HG03439 (cell line): ENCODE data around the gene IPP.
"Not testable (repeated sequence)": the region's sequence is repeated elsewhere in the genome, so short reads cannot be mapped to it uniquely, and the experiment has no call there.

Experiments
- ATAC-seq: cut with Tn5 transposase; IDR thresholded peaks from one replicate; pipeline ENCODE4 v1.9.1; 2021; ENCODE audit warnings: mild to moderate bottlenecking, moderate library complexity; ENCODE audit not compliant: unreplicated experiment

IPP gene

DNA sequence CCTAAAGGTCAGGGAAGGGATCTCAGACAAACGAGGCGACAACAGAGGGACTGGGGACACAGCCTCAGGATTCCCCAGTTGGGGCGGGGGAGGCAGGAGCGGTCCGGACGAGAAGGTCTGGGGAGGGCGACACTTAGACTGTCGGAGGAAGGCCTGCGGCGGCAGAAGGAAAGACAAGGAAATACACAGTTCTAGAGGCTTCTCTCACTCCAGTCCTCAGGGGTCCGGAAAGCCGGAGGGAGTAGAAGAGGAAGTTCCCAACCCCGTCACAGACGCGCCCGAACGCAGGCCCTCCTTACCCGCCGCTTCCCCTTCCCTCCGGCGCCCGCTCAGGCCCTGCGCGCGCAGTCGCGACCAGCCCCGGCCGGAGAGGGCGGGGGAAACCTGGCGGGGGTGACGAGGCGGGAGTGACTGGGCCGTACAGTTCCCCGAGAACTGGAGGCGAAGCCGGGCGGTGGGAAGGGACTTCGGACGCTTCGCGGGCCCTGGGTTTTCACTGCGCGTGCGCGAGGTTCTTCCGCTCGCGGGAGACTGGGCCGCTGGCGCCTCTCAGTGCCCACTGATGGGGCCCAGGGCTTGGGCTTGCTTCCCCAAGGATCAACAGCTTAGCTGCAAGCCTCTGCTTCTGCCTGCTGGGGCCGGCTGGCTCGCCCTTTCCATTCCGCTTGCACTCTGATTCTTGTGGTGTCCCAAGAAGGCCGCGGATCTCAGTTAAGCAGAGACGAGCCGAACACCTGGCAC lies at the start of gene IPP:
Gene IPP, minus strand, starts transcription at position 356 of the 741 bp plus-strand sequence. CDS start 4,242 bp downstream, outside the sequence.
- ATAC-seq, result peak; percentile 89

DNA sequence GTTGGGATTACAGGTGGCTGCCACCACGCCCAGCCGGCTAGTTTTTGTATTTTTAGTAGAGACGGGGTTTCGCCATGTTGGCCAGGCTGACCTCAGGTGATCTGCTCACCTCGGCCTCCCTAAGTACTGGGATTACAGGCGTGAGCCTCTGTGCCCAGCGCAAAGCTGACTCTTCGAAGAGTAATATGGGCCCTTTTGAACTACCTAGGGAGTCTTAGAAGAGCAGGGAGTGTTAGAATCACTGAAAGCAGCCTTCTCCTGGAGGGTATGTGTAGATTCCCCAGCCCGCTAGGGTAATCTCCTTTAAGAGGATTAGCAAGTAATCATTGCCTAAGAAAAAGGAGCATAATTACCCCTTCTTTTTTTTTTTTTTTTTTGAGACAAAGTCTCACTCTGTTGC lies 46.5 kb upstream of the IPP start:
- no peak for ATAC-seq

DNA sequence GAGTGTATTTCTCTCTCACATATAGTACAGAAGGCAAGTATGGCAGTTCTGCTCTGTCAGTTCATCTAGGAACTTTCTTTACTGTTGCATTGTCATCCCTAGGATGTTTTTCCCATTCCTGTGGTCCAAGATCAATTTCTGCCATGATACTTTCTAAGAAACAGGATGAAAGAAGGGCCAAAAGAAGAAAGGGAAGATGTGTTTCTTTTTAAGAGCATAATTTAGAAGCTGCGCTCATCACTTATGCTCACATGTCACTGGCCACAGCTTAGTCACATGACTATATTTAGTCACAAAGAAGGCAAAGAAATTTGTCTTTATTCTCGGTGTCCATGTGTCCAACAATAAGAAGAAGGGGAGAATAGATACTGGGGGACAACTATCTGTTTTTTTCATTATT lies 45.9 kb upstream of the IPP start:
- ATAC-seq, result no peak

DNA sequence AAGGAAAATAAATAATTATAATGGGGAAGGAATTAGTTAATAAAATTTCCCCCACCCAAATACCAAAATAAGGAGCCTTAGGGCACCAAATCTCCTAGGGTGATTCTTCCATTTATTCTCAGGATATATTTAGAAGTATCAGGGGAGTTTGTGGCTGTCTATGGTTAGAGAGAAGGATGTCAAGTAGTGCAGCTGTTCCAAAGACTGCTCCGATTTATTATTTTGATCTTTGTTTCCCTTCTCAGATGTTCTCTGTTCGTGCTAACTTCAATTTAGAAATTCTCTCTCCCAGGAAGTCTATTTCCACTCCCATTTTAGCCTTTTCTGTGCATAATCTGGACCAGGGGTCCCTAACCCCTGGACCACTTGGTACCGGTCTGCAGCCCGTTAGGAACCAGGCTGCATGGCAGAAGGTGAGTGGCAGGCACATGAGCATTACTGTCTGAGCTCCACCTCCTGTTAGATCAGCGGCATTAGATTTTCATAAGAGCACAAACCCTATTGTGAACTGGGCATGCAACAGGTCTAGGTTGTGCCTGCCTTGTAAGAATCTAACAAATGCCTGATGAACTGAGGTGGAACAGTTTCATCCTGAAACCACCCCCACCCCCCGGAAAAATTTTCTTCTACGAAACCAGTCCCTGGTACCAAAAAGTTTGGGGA lies 43.6 kb upstream of the IPP start:
- ATAC-seq, result no peak

DNA sequence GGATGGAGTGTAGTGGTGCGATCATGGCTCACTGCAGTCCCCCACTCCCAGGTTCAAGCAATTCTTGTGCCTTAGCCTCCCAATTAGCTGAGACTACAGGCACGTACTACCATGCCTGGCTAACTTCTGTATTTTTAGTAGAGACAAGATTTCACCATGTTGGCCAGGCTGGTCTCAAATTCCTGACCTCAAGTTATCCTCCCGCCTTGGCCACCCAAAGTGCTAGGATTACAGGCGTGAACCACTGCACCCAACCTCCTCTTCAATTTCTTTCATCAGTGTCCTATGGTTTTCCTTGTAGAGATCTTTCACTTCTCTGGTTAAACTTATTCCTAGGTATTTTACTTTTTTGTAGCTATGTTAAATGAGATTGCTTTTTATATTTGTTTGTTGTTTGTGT lies 42.3 kb upstream of the IPP start:
- ATAC-seq, result no peak

DNA sequence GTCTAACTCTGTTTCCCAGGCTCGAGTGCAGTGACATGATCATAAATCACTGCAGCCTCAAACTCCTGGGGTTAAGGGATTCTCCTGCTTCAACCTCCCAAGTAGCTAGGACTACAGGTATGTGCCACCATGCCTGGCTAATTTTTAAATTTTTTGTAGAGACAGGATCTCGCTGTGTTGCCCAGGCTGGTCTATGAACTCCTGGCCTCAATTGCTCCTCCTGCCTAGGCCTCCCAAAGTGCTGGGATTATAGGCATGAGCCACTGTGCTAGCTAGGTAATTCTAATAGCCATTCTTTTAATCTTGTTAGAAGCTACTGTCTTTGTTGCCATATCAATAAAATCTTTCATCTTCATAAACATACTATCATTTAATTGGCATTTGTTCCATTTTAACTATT lies 39.1 kb upstream of the IPP start:
- ATAC-seq, result no peak

DNA sequence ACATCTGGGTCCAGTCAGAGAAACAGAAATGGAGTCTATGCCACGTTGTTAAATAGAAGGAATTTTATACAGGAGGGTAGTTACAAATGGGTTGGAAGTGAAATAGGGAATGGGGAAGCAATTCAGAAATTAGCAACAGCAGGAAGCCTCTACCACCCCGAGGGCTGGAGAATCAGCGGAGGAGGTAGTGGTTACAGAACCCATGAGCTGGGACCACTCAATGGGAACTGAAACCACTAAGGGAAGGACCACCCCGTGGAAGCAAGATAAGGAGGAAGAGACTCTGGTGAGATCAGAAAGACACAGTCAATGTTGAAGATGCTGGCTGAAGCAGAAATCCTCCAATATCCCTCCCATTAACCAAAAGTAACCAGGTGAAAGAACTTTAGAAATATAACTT lies 37.5 kb upstream of the IPP start:
- ATAC-seq, result no peak

DNA sequence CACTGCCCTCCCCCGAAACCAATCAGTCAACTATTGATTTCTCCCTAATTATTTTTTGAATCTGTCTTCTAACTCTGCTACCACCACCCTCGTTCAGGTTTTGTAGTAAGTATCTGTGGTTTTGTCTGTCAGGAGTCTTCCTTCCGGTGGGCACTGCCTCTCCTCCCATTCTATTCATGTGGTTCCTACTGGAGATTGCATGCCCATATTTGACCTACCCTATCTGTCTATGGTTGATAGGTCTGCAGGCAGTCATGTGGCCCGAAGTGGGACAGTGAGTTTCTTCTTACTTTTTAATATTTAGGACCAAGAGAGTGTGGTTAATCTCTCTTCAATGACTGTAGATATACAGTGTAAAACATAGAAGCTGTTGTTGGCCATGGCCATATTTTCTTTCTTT lies 35.1 kb upstream of the IPP start:
- ATAC-seq, result no peak

DNA sequence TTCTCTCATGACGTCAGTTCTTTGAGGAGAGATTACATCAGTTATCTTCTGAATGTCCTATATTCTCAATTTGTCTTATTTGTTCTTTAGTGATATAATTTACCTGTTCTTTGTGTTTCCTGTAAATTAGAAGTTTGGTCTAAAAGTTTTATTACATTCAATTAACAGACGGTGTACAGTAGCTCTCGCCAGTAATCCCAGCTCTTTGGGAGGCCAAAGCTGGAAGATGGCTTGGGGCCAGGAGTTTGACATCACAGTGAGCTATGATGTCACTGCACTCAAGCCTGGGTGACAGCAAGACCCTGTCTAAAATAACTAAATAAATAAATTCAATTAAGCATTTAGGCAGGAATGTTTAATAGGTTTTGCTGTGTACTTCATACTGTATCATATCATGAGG lies 25.3 kb upstream of the IPP start:
- ATAC-seq, result no peak

DNA sequence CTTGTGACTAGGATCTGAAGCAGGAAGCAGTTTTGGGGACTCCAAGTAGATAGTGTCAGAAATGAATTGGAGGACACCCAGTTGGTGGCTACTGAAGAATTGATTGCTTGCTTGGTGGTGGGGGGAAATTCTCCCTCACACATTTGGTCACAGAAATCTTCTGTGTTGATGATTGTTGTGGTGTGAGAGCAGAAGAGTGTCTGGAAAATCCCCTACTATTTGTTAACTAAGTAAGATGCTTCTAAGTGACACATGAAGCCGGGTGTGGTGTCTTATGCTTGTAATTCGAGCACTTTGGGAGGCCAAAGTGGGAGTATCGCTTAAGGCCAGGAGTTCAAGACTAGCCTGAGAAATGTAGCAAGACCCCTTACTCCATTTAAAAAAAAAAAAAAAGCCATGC lies 22.5 kb upstream of the IPP start:
- no peak for ATAC-seq

DNA sequence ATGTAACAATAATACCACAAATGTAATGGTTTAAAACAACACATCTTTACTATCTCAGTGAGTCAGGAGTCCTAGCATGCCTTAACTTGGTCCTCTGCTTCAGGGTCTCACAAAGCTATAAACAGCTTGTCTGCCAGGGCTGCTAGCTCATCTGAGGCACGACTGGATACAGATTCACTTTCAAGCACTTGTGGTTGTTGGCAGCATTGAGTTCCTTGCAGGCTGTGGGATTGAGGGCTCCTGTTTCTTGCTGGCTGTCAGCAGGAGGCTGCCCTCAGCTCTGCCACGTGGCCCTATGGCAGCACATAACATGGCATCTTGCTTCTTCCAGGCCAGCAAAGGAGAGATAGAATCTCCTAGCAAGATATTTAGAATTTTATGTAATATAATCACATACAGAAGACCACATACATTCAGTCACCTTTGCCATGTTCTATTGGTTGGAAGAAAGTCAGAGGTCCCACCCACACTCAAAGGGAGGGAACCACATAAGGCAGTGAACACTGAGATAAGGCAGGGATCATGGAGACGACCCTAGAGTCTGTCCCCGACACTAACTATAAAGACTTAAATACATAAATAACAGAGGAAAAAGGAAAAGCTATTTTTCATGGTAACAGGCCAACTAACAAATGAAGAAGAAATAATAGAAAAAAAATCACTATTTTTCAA lies 18.9 kb upstream of the IPP start:
- ATAC-seq, result no peak

DNA sequence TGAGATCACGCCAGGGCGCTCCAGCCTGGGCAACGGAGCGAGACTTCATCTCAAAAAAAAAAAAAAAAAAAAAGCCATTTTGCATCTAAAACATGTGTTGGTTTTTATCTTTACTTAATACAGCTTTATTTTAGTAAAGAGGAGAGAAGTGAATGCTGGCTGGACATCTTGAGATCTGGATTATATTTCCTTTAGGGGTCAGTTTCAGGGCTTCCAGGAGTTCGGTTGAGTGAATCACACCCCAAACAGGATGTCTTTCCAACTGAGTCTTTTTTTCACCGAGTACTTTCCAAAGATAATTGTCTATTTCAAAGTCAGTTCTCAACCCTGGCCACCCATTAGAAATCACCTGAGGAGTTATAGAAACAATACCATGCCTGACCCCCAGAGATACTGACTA lies 16.6 kb upstream of the IPP start:
- ATAC-seq, result no peak

DNA sequence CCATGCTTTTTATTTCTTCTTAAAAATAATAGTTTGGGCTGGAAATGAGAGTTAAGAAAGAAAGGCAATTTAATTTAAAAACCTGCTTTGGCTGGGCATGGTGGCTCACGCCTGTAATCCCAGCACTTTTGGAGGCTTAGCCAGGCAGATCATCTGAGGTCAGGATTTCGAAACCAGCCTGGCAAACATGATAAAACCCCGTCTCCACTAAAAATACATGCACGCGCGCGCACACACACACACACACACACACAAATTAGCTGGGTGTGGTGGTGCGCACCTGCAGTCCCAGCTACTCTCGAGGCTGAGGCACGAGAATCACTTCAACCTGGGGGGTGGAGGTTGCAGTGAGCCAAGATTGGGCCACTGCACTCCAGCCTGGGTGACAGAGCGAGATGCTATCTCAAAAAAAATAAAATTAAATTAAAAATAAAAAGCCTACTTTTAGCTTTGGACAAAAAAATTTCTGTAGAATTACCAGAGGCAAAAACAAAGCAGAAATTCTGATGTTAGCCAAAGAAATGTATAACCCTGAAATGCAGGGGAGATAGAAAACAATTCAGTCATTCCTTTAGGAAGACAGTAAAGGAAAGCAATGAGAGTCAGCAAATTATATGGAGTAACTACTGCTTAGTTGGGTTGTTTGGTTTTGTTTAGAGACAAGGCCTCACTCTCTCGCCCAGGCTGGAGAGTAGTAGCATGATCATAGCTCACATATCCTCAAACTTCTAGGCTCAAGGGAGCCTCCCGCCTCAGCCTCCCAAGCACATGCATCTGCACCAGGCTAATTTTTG lies 15.7 kb upstream of the IPP start:
- no peak for ATAC-seq

DNA sequence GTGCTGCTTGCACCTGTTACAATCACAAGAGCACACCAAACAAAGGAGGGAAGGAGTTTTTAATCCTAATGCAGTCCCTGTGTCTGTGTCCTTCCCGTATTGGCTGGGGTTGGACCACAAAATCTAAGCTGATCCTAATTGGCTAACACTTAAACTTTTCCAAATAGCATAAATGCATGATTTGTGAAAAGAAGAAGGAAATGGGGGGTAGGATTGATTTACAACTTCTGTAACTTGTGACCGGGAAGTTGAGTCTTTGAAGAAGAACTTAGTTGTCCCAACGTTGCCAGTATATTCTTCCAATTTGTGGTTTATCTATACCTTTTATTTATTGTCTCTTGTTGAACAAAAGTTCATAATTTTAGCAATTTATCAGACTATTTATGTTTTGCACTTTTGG lies 11.8 kb upstream of the IPP start:
- ATAC-seq, result no peak

DNA sequence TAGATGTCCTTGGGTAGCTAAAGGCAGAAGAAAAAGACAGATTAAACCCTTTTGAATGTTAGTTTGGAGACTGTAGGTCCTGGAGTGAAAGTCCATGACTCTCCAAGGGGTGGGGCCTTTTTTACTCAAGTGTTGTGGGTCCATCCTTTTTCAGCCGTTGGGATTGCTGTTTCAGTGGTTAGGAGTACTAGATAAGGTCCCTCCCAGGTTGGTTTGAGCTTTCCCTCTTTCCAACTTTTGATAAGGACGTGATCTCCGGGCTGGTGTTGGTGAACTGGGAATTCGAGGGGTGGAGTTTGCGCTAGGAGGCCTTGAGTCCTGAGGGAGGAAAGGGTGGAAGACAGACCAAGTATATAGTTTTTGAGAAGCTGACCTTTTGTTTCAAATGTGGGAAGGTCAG lies 5.2 kb upstream of the IPP start:
- no peak for ATAC-seq

DNA sequence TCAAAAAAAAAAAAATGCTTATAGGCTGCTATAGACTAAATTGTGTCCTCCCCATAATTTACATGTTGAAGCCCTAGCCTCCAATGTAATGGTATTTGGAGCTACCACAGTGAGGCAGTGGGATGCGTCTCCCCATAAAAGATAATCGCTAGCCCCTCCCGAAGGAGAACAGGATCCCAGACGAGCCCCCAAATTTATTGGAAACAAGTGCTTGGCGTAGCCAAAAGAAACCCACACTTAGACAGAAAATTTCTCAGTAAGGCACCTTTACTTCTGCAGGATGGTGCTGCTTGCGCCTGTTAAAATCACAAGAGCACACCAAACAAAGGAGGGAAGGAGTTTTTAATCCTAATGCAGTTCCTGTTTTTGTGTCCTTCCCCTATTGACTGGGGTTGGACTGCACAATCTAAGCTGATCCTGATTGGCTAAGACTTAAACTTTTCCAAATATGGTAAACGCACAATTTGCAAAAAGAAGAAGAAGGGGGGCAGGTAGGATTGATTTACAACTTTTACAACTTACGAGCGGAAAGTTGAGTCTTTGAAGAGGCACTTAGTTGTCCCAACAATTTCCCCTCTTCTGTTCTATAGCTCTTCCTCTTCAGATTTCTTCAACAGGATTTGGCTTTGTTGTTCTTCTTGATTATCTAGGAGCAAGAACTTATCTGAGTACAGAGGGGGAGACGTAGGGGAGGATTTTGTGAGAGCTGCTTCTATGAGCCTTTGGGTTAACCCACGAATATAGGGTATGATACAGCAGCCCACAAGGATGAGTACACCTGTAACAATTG lies 3.0 kb upstream of the IPP start:
- no peak for ATAC-seq

DNA sequence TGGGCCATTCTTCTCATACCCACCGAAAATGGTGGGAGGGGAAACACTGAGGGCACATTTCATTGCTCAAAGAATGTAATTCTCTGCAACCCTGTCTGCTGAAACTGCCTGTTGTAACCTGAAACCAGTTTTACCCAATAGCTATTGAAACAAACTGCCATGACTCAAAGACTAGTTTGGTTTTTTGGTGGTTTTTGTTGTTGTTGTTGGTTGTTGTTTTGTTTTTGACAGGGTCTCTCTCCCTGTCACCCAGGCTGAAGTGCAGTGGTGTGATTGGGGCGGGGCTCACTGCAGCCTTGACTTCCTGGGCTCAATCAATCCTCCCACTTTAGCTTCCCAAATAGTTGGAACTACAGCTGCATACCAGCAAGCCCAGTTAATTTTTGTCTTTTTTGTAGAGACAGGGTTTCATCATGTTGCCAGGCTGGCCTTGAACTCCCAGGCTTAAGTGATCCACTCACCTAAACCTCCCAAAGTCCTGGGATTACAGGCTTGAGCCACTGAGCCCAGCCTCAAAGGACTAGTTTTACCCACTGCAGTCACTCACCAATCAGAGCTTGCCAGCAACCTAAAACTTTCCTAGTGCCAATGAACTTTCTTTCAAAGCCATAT lies 2.1 kb upstream of the IPP start:
- no peak for ATAC-seq

DNA sequence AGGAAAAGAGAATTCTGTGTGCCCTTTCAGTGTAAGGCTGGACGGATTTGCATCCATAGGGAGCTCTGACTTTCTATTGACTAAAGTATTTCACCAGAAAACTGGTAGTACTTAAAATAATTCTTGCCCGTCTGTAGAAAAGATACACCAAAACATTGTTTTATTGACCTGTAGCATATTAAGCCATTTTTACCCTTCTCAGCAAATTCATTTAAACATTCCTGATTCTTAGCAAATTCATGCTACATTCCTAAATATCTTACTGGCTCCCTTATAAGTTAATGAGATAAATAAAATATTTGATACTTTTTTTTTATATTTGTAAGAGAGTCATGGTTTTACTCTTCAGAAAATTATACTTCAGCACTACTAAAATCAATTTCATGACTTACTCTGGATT lies 1.6 kb upstream of the IPP start:
- ATAC-seq, result no peak

DNA sequence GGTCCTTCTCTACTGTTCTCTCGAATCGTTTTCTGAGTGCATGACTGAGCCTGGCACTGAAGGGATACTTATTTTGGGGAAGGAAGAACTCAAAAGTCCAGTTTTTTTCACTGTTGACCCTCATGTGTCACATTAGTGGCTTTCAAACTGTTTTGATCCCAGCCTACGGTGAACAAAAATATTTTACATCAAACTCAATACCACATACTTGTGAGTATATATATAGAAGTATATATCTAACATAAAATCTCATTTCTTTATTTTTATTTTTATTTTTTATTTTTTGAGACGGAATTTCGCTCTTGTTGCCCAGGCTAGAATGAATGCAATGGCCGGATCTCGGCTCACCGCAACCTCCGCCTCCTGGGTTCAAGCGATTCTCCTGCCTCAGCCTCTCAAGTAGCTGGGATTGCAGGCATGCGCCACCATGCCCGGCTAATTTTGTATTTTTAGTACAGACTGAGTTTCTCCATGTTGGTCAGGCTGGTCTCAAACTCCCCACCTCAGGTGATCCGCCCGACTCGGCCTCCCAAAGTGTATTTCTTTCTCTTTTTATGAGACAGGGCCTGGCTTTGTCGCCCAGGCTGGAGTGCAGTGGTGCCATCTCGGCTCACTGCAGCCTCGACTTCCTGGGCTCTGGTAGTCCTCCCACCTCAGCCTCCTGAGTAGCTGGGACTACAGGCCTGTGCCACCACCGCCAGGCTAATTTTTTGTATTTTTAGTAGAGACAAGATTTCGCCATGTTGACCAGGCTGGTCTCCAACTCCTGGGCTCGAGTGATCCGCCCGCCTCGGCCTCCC lies 786 bp upstream of the IPP start:
- ATAC-seq, result not testable (repeated sequence)
